PC-9 (cell line): ENCODE data around the gene CYB5D1.

Experiments
- CTCF ChIP-seq: fragments of 200-600 bp; sonication (generic); conservative IDR thresholded peaks from 2 replicates; pipeline ENCODE4 v1.6.1; 2017; ENCODE audit warnings: mixed run types, antibody characterized with exemption, mild to moderate bottlenecking, moderate library complexity
- EZH2 ChIP-seq: fragments of 200-600 bp; sonication (generic); IDR thresholded peaks from 2 replicates; pipeline ENCODE4 v1.8.0; 2017; ENCODE audit warnings: antibody characterized with exemption, low read depth

DNA sequence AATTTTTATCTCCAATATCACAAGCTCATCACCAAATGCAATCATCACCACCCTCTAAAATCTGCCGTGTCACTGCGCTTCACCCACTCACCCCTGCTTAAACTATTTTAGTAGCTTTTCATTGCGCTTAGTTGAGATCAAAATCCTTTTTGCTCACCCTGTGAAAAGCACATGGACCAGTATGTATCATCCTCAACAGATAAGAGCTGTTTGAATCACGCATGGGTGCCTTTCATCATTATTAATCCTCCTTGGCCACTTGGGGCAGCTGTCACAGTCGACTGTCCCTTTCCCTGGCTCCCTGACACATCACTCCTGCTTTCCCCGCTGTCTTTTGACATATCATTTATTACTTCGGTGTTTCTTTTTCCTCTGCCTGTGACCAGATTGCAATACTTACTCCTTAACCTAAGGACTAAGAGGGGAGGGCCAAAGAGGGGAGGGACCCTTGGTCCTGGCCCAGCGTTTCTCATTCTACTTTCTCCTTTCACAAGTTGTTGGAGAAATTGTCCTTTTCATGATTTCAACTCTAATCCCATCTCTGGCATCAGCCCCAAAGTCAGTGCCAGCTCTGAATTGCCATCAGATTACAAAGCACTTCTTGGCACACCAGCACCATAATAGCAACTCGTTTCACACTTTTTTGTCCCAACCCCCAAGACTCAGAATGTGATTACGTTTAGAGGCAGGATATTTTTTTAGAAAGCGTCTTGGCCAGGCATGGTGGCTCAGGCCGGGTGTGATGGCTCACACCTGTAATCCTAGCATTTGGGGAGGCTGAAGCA, 32.4 kb upstream of the CYB5D1 start:
- TF ChIP-seq CTCF (no peak), EZH2 (no peak)
